Pancreas (tissue), 10 donors: ENCODE measurements around the gene UBAC2. TPM values are rescaled to one million over a fixed set of nuclear protein-coding genes. Genes with fewer than 3 reads are reported as not detected.

Experiments used
- ATAC-seq, 4 donors: fragments of 200-7000 bp; cut with Tn5 transposase; one replicate each; pipeline versions ENCODE4 v1.8.0 to v1.9.1; 2020; ENCODE audit warnings: mild to moderate bottlenecking in 4 of 4, moderate library complexity in 4 of 4
- DNase-seq, 6 donors: peaks; one replicate each; pipeline ENCODE4 v3.0.0-alpha.2; 2020
- FAIRE-seq: peaks from 2 replicates; lab custom pipeline; 2012; peaks lifted over from hg19 to GRCh38; lab: Jason Lieb, UNC
- H3K27ac ChIP-seq, 4 donors: fragments of 200-600 bp; sonication (generic); 1 replicate in 3 of 4; 2 replicates in 1 of 4; pipeline versions ENCODE4 v1.5.0 to v1.8.0; 2020
- H3K27me3 ChIP-seq, 4 donors: fragments of 200-600 bp; one replicate each; pipeline ENCODE4 v1.8.0; 2021
- H3K36me3 ChIP-seq, 3 donors: fragments of 200-600 bp; sonication (generic) in 1 of 3; one replicate each; pipeline versions ENCODE4 v1.5.0 to v1.8.0; 2020 to 2021
- H3K4me1 ChIP-seq, 3 donors: fragments of 200-600 bp; one replicate each; pipeline ENCODE4 v1.8.0; 2021
- H3K4me3 ChIP-seq, 4 donors: fragments of 200-600 bp; sonication (generic) in 2 of 4; one replicate each; pipeline versions ENCODE4 v1.5.0 to v1.8.0; 2020 to 2021
- H3K9me3 ChIP-seq, 4 donors: fragments of 200-600 bp; one replicate each; pipeline ENCODE4 v1.8.0; 2021
- WGBS, 2 donors: extraction: QIAGEN DNeasy Blood & Tissue Kit; methylation state at CpG; one replicate each; pipeline ENCODE4 v1.1.7; 2013; 5-methylcytosine and 5-hydroxymethylcytosine counted together
- intact Hi-C, 3 donors: fragments of 100-400 bp; cut with DNase I; formaldehyde crosslinking; loops; one replicate each; pipeline versions ENCODE4 v1.11.1 to v1.14.2; 2022
- polyA plus RNA-seq, 2 donors: library from polyadenylated mRNA; stranded (reverse); fragments of 200-250 nt; gene quantifications; one replicate each; pipeline ENCODE4 v1.2.3, GENCODE V29; 2013
- total RNA-seq, 6 donors: library from RNA; stranded (reverse); fragmentation: NEBNext Ultra II Directional in 4 of 6; extraction: Animal tissue kit (Norgen Biotek cat#: 25700) in 4 of 6; gene quantifications; one replicate each; pipeline versions ENCODE4 v1.2.1 to v1.2.4, GENCODE V29; 2021 to 2023
- TF ChIP-seq, protein P1 (sequence below), 4 donors: fragments of 200-600 bp; sonication (generic) in 3 of 4; IDR thresholded peaks; one replicate each; pipeline versions ENCODE4 v1.5.0 to v1.8.0; 2021; ENCODE audit warnings: antibody characterized with exemption in 4 of 4
- donor health status: healthy with polysubstance abuse.
- donor health status: DM: no; HTN: no; CAD: no; lungs with moderate emphysema.
- donor health status: DM: no; HTN: no; CAD: no.
- donor health status: control.
- donor health status: control.
- donor health status: Bipolar disorder and iron deficiency.
- donor health status: DM: yes; HTN: yes; CAD: no.
- donor health status: DM: no; HTN: no; CAD: no.
- donor health status: DM: no; HTN: no; CAD: no.
- donor health status: DM: yes; HTN: yes; CAD: no.

The UBAC2 gene
- total and polyA plus RNA-seq, 8 donors, result 17.5 to 29.5 (median 26.9) TPM

DNA sequence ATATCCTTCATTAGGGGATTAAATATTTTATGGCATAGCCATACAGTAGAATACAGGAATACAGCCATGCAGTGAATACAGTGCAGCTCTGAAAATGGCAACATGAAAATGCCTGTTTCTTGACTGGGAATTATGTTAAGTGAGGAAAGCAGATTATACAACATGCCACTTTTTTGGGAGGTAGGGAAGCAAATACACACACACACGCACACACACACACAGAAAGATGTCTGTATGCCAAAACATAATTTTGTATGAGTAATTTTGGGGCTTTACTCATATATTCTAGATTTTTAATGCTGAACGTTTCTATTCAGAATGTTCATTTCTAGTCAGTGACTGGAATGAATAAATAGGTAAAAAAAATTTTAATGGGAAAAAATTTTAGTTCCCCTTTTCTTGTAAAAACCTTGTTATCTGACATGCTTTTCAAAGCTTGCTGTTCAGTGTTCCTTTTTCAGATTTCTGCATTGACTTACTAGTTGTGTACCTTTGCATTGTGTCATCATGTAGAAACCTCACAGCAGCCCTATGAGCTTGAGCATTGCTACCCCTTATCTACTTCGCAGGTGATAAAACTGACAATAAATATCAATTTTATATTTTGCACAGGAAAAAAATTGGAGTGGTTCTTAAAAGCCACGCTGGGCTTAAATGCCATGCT, 98.7 kb downstream of the UBAC2 start:
- intact Hi-C loops, result no loop called here
- TF ChIP-seq, protein P1, sequence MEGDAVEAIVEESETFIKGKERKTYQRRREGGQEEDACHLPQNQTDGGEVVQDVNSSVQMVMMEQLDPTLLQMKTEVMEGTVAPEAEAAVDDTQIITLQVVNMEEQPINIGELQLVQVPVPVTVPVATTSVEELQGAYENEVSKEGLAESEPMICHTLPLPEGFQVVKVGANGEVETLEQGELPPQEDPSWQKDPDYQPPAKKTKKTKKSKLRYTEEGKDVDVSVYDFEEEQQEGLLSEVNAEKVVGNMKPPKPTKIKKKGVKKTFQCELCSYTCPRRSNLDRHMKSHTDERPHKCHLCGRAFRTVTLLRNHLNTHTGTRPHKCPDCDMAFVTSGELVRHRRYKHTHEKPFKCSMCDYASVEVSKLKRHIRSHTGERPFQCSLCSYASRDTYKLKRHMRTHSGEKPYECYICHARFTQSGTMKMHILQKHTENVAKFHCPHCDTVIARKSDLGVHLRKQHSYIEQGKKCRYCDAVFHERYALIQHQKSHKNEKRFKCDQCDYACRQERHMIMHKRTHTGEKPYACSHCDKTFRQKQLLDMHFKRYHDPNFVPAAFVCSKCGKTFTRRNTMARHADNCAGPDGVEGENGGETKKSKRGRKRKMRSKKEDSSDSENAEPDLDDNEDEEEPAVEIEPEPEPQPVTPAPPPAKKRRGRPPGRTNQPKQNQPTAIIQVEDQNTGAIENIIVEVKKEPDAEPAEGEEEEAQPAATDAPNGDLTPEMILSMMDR (IDR thresholded peaks at IDR 0.05), result no peak
- FAIRE-seq (no peak), ATAC-seq (no peak), DNase-seq (no peak)
- no peak overlapping the region for H3K4me3 ChIP-seq
- H3K9me3 ChIP-seq, result no peaks in the 10 kb centered on the region
- no peaks in the 10 kb centered on the region for H3K4me1 ChIP-seq
- no peaks in the 10 kb centered on the region for H3K27me3 ChIP-seq
- WGBS, 2 donors, result 87 to 92% methylated on average over 4 of the region's 4 CpGs
- H3K36me3 ChIP-seq, result no peaks in the 10 kb centered on the region
- H3K27ac ChIP-seq, result no peak overlapping the region

- WGBS, 2 donors, result 89 to 93% methylated on average over 4 of the region's 4 CpGs
- TF ChIP-seq, protein P1 (IDR thresholded peaks at IDR 0.05), result no peak
- Histone ChIP-seq H3K9me3 (no peaks in the 10 kb centered on the region), H3K27ac (no peak overlapping the region), H3K36me3 (no peaks in the 10 kb centered on the region), H3K27me3 (no peaks in the 10 kb centered on the region), H3K4me3 (no peak overlapping the region), H3K4me1 (no peaks in the 10 kb centered on the region)
- intact Hi-C loops, result no loop called here
- ATAC-seq (no peak), DNase-seq (no peak), FAIRE-seq (no peak)
Observed at GRCh38 chr13:99299920-99300341, 99.3 kb downstream of the UBAC2 start.

- Histone ChIP-seq H3K4me1 (no peaks in the 10 kb centered on the region), H3K9me3 (no peaks in the 10 kb centered on the region), H3K27ac (no peak overlapping the region), H3K27me3 (no peaks in the 10 kb centered on the region), H3K36me3 (no peaks in the 10 kb centered on the region), H3K4me3 (no peak overlapping the region)
- intact Hi-C loops, result no loop called here
- no peak for FAIRE-seq
- ATAC-seq, result no peak
- 91 to 93% methylated on average over 7 of the region's 7 CpGs for WGBS, 2 donors
- DNase-seq, result no peak
- TF ChIP-seq, protein P1 (IDR thresholded peaks at IDR 0.05), result no peak
Observed at GRCh38 chr13:99301056-99301838, 100.6 kb downstream of the UBAC2 start.

GRCh38 chr13:99301913-99302636, 101.4 kb downstream of the UBAC2 start:
- ATAC-seq (peak in 1 of 4 donors; percentile 8), FAIRE-seq (no peak), DNase-seq (no peak)
- Histone ChIP-seq H3K4me3 (no peak overlapping the region), H3K36me3 (no peaks in the 10 kb centered on the region), H3K9me3 (no peaks in the 10 kb centered on the region), H3K27ac (no peak overlapping the region), H3K4me1 (no peaks in the 10 kb centered on the region), H3K27me3 (no peaks in the 10 kb centered on the region)
- TF ChIP-seq, protein P1 (IDR thresholded peaks at IDR 0.05), result no peak
- WGBS, 2 donors, result 38 to 41% methylated on average over 1 of the region's 1 CpG
- intact Hi-C loops, result no loop called here
